GOT3 (cell line): ENCODE measurements around the gene CRISPLD2.

Experiments
- DNase-seq: peaks from one replicate; lab custom pipeline; 2025; ENCODE audit warnings: mixed read lengths; lab: John Stamatoyannopoulos, UW

CRISPLD2 gene

DNA sequence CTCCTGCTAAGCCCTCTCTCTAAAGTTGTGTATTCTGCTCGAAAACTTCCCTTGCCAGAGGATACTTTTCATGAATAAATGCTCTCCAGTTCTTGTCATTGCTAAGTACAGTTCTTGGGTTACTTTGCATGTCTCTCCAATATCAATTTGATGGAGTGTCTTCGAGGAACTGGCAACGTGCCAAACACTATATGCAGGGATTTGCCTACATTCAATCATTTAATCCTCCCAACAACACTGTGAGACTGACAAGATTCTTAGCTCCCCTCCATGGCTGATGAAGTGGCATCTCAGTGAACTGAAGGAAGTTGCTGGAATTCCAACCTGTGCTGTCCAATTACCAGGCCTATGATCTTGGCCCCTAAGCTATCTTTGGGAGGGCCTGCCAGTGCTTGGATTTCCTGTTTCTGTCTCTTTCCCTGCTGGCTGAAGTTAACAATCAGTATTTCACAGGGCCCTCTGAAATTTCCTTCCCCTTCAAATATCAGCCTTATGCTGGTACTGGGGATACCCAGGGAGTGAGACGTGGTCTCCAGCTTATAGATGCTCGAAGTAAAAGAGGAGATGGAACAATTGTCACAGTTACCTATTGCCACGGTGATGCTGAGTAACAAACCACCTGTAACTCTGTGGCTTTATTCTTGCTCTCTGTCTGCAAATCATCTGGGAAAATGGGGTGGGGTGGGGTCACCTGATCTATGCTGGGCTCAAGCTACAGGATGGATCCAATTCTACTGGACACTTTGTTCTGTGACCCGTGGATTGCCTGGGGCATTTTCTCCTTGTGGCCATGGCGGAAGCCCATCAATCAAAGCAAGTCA lies 19.4 kb upstream of the CRISPLD2 start:
- no peak for DNase-seq

DNA sequence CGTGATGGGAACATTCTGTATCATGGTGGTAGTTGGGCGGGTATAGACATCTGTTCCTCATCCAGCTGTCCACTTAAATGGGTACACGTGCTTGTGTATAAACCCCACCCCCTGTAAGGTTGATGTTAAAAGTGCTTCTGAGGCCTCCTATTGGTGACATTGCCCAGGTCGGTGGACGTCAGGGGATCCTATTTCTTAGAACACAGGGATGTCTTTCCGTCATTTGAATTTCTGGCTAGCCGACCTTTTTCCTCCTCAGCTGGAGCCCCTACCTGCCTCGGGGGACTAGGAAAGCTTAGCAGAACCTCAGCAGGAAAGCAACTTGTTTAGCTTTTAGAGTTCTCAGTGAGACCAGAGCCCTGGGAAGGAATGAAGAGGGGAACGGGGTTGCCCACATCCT lies 16.6 kb upstream of the CRISPLD2 start:
- DNase-seq, result no peak

DNA sequence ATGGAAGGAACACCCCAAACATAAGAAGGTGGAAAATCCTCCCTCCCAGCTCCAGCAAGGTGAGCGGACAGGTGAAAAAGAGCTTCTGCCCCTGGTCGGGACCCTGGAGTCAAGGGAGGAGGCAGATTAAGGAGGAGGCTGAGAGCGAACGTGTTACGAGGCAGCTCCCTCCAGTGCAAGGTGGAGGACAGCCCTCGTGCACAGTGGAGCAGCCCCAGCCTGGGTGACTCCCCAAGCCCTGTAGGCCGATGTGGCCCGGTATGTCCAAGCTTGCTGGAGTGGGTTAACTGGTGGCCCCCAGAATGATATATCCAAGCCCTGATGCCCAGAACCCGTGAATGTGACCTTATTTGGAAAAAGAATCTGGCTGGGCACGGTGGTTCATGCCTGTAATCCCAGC lies 15.5 kb upstream of the CRISPLD2 start:
- DNase-seq, result no peak

DNA sequence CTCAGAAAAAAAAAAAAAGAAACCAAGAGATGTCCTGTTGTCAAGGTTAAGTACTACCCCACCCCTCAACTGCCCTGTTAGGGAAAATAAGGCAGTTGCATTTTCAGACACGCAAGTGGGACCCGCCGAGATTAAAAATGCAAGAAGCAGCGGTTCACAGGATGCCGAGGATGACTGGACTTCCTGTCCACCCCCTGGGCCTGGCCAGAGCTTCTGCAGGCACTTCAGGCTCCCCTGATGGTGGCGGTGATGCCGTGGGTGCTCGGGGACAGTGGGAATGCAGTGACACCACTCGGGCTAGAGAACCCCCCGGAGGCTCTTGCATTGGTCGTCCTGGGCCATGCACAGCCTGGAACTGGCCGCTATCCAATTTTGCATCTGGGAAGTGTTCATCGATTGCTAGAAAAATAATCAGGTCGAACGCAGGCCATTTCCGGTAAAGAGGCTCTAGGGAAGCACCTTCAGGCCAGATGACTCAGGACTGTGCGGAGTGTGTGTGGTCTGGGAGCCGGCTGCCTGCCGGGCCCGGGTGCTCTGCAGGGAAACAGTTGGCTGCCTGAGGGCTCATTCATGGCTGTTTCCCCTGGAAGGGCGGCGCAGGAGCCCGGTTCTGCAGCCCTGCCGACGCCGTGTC lies 13.4 kb upstream of the CRISPLD2 start:
- DNase-seq, result peak; percentile 59

DNA sequence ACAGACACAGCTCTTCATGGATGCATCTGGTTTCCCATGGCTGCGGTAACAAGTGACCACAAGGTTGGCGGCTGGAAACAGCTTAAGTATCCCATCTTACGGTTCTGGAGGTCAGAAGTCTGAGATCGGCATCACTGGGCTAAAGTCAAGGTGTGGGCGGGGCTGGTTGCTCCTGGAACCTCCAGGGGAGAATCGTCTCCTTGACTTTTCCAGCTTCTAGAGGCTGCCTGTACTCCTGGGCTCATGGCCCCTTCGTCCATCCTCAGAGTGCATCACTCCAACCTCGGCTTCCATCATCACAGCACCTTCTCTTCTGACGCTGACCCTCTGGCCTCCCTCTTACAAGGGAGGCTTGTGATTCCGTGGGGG lies 12.9 kb upstream of the CRISPLD2 start:
- no peak for DNase-seq

DNA sequence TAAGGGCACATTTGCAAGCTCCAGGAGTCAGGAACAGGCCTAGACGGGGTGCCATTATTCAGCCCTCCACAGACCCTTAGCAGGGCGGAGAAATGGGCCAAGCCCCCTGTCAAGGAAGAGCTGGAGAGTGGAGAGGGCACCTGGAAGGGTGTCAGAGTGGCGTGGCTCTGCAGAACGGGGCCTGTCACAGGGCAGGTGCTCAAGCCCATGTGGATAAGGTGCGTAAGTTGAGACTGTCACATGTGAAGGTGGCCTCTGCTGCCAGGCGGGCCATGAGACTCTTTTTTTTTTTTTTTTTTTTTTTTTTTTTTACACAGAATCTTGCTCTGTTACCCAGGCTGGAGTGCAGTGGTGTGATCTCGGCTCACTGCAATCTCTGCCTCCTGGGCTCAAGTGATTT lies 12.0 kb upstream of the CRISPLD2 start:
- DNase-seq, result no peak

DNA sequence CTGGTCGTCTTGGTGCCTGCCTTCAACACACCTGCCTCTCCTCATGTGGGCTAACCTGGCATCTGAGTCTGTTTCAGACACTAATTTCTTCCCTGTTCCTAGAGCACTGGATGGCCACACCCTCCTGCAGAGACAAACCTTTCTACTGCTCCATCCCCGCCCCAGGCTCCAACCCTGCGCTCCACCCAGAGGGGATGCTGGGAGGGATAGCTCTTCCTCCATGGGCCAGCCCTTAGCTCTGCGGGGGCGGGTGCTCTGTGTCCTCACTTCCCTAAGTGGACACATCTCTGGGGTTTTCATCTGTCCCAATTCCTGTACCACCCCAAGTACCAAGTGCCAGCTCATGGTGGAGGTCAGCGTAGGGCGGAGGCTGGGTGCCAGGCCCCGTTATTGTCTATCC lies 11.0 kb upstream of the CRISPLD2 start:
- no peak for DNase-seq

DNA sequence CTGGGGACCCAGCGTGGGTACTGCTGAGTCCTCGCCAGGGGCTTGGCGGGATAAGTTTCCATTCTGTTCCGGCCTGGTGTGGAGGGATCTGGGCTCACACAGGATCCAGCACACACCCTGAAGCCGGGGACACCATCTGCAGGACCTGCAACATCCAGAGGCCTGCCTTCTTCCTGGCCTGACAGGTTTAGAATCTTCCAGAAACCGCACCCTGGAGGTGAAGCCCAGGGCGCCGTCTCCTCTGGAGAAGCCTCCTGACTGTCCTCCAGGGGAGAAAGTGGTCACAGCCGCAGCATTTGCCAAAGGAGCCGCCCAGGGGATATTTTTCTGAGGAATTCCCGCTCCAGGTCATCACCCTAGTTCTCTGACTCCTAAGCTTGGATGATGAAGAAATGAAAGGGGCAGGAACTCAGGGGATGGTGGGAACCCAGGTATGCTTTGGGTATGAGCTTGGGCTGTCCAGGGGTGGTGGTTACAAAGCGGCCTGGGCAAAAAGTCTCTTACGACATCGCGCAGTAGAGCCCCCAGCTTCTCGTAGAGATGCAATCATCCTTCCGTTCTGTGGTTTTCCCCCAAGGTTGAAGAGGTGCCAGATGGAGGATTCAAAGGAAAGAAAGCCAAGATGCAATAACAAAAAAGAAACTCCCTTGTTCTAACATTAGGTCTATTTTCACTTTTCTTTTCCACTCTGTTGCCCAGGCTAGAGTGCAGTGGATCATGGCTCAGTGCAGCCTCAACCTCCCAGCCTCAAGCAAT lies 9.1 kb upstream of the CRISPLD2 start:
- no peak for DNase-seq

DNA sequence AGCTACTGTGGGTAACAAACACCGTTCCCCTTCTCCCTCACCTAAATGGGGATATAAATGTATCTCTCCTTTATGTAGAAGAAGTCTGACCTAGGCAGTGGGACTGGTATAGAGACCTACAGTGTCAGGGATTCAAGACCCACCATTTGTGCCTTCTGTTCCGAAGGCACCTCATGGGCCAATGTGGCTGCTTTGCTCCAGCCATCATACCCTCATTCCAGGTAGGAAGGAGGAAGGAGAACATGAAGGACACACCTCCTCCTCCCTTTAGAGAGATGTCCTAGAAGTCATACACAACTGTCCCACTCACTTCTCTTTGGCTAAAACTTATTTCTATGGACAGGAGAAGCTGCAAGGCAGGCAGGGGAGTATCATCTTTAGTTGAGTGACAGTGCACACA lies 8.3 kb upstream of the CRISPLD2 start:
- DNase-seq, result no peak

DNA sequence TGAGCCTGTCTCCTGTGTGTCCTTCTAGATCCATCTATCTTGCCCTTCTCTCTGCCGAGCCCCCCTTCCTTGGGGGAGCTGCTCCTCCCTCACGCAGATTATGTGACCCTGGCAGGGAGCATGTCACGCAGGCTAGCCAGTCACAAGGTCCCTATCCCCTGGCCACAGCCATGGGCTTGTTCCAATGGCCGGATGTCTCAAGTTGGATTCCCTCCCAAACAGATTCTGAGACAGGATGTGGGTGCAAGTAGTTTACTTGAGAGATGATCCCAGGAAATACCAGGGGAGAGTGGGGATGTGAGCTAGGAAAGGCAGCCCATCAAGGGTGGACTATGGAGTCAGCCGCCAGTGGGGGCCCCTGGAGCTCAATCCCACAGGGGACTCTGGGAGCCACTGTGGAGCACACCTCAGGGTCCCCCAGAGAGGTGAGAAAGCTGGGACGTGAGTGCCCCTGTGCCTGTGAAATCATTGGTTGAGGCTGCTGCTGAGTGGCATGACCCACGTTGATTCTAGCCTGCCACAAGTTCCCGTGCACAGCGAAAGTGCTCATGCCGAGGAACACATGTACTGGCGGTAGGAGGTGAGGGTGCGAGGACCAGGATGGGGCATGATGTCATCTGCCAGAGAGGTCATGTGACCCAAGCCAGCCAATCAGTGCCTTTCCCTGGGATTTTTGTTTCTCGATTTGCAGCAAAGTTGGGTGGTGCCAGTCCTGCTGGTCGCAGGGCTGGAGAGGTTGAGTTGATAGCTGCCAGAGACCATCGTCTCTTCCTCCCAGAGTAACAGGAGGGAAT lies 6.4 kb upstream of the CRISPLD2 start:
- no peak for DNase-seq

DNA sequence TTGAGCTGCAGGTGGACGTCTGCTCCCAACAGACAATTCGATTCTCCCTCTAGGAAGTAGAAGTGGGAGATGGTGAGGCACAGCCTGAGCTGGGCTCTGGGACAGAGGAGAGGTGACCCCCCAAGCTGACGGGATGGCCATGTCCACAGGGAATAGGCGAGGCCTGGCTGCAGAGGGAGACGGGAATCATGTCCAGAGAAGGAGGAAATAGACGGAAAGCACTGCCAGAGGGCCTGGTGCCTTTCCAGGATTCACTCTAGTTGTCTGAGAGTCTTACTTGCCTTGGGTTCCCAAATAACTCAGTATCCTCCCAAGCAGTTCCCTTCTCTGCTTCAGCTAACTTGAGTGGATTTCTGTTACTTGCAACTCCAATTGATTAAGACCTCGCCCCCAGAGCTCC lies 4.3 kb upstream of the CRISPLD2 start:
- DNase-seq, result no peak

DNA sequence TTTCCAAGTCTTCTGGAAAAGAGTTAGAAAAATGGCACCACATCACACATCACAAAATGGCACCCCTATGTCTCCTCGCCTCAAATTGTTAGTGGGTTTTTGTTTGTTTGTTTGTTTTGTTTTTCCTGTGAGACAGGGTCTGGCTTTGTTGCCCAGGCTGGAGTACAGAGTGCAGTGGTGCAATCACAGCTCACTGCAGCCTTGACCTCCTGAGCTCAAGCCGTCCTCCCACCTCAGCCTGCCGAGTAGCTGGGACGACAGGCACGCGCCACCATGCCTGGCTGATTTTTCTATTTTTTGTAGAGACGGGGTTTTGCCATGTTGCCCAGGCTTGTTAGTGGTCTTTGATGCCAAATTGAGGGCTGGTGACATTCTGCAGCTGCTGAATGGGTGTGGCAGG lies 3.8 kb upstream of the CRISPLD2 start:
- no peak for DNase-seq

DNA sequence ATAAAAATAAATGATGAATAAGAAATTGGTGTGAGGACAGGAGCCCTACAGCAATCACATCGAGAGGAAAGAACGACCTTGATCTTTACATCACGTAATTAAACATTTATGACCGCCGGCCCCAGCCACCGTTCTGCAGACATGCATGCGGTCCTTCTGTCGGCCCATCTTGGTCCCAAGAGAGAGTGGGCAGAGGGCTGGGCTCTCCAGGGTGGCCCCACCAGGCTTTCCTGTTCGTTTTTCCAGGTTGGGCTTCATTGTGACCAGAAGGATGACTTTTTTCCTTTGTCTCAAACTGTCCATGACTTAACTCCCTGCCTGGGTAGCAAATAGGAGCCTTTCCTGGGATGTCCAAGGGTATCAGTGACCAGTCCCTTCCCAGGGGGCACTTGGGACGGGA lies 3.3 kb upstream of the CRISPLD2 start:
- no peak for DNase-seq

DNA sequence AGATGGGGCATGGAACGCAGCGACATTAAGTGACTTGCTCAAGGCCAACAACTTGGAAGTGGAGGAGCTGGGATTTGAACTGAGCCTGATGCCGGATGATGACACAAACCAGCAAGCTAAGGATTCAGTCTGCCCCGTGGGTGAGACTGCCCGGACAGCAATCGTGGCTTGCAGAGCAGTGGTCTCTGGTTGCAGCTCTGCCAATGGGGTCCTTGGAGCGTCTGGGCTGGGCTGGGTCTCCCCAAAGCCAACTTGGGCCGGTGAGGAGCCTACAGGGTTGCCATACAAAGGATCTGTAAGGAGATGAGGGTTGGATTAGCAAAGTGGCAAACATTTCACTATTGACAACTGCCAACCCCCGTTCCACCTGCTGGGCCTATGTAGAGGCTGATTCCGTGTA lies 2.6 kb upstream of the CRISPLD2 start:
- no peak for DNase-seq

DNA sequence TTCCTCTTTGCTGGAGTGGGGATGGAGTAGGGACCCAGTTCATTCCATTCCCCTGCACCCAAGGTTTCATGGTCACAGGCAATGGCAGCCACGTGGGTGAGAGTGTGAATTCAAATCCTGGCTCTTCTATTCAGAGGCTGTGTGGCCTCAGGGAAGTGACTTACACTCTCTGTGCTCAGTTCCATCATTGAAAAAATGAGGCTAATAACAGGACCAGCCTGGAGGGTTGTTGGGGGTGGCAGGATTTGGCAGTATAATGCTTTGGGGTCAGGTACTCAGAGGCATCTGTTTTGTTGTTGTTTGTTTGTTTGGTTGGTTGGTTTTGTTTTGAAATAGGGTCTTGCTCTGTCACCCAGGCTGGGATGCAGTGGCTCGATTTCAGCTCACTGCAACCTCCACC lies 2.2 kb upstream of the CRISPLD2 start:
- no peak for DNase-seq

DNA sequence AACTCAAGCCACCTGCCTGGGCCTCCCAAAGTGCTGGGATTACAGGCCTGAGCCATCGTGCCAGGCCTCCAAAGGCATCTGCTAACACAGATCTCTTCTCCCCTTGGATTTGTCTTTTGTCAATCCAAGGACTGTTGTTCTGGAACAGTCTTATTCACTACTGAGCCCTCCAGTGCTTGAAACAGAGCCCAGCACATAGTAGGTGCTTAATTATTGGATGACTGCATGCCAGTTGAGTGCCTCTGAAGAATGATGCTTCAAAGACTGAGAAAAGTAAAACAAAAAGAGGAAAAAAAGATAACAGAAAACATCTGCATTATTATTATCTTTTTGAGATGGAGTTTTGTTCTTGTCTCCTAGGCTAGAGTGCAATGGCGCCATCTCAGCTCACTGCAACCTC lies 1.7 kb upstream of the CRISPLD2 start:
- DNase-seq, result no peak

DNA sequence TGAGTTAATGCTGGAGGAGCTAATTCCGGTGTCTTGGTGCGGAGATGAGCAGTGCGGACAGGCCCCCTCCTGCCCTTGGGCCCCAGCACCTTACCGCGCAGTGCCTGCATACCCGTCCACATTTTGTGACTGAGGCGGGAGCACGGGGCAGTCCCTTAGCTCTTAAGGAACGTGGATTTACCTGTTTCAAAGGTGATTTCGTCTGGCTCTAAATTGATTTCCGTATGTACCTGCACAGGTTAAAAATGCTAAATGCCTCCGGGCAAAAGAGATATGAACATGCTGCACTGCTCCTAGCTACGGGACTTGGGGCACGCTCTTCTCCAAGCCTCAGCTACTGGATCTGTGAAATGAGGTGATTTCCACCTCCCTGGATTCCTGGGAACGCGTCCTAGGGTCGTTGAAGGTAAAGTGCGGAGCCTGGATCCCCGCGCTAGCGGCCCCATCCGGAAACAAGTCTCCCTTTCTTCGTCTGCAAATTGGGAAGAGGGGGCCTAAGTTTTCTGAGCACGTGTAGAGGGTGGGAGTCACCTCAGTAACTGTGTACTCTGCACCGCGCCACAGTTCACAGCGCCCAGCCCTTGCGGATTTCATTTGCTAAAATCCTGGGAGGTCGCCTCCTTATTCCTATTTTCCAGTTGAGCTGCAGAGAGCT lies 669 bp upstream of the CRISPLD2 start:
- no peak for DNase-seq

DNA sequence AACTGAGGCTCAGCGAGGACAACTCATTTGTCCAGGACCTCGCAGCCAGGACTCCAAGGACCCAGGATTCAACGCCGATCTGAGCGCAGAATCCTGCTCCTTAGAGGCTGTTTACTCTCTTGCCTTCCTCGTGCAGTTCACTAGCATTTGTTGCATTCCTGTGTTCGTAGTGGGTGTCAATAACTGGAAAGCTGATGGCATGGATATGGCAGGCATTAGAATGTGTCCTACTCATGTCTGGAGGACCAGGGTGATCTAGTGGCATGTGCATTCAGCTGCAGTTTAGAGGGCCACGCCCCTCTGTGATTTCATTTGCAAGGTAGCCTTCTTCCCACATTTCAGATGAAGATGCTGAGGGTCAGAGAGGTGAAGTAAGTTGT lies 510 bp downstream of the CRISPLD2 start:
- DNase-seq, result no peak

DNA sequence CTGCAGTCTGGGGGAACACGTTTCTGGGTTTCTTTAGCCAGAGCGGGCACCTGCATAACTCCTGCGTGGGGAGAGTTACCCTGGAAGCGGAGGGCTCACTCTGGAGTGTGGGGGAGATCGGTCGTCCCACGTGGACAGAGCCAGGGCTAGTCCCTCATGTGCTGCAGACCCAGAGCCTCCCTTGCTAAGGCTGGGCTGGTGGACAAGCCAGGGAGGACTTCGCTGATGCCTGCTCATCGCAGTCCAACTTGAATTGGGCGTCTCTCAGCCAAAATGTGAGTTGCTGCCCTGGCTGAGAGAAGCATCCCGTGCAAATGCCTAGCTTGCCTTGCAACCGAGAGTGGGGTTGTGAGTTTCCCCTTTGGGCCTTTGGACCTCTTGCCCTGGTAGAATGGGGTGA lies 986 bp downstream of the CRISPLD2 start:
- no peak for DNase-seq

DNA sequence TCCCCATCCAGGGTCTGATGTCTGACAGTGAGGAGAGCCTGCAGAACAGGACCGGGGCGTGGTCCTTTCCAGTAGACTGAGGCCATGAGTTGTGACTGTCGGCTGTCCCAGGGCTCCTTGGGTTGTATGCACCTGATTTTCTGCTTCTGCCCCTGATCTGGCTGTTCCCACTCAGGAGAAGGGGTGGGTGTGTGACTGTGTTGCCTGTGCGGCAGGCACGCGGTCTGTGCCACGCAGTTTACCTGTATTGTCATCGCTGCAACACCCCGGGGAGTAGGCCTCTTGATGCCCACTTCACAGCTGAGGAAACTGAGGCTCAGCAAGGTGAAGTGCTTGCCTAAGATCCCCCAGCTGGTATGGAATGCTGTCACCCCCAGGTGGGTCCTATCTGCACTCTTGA lies 1.4 kb downstream of the CRISPLD2 start:
- no peak for DNase-seq

DNA sequence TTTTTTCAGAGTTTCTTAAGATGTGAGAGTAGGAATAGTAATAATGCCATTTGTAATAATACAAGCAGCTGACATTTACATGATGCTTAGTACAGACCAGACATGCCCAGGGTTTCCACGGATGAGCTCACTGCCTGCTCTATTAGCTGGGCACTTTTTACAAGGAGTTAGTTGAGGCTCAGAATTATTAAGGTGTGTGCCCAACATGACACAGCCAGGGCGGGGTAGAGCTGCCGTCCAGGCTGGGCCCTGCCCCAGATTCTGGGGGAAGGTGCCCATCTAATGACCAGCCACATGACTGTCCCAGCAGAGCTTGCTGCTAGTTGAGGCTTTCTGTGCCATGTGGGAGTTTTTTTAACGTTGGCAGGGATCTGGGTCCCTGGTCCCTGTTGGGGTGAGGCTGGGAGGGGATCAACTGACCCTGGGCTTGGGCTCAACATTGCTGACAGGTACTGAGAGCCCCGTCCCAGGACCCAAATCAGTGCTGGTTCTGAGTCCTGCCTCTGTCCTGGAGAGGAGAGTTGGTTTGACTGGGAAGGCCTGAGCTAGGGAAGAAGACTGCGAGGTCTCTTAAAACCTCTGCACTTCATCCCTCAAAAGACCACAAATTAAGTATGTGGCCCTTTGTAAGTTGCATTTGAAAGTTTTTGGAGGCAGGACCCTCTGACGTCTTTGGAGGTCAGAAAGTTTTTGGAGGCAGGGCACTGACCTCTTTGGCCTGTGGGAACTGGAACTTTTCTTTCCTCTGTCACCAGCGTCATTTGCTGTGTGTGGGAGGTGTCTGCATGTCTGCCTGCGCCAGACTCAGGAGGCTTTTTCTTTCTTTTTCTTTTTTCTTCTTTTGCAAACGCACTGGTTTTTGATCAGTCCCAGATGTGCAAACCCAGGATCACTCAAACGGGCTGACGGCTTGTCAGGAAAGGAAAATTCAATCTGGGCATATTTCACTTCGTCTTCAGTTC lies 2.2 kb downstream of the CRISPLD2 start:
- no peak for DNase-seq
